Raji (cell line): Measurements from ENCODE around the gene C2orf15.
A peak's percentile ranks its signal among the peaks of the same experiment; 100 is the strongest.

Experiments used
- POLR2A ChIP-seq: IDR thresholded peaks from 2 replicates; pipeline ENCODE4 v1.6.1; 2011; ENCODE audit warnings: low read depth, low read length, control low read depth; ENCODE audit not compliant: insufficient read depth

C2orf15 gene

DNA sequence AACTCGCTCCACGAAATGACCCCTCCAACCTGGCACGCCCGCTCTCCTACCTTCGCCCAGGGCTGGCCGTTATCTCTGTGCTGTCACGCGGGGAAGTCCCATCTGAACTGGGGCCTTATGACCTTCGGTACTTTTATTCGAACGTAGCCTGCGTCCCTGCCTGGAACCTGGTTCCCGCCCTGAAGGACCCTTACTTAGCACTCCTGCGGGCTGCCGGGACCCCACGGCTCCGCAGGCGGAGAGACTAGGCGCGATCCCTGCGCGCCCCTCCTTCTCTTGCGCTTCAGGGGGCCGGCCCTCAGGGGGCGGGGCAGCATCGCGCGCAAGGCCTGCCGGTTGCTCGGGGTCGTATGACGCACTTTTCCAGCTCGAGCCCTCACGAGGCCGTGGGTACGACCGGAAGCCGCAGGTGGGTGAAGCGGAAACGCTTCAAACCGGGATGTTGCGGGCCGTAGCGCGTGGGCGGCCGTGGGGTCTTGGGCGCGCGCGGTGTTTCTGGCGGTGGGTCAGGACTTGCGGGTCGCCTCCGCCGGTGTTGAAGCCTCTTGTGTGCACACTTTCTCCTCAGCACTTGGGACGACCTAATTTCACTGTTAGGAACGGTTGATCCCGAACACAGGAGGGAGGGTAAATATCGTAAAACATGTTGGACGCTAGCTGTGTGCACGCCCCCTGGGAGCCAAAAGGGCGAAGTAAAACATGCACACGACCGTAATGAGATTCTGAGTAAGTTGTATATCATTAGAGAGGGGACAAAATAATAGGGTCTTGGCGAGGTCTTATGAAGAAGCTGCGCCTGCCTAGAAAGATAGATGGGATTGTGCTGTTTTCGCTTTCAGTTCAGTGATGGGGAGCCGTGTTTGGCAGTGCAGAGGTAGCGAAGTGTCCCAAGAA is 13.4 kb downstream of the C2orf15 start, which contains the start of the genes LIPT1 and TSGA10:
Gene LIPT1, plus strand, starts transcription at position 325 of the 894 bp plus-strand sequence. CDS start 6,991 bp downstream, outside the sequence.
Gene TSGA10, minus strand, starts transcription at position 300 of the 894 bp plus-strand sequence. CDS start 45,503 bp downstream, outside the sequence.
- peak; percentile 95 for TF ChIP-seq POLR2A

DNA sequence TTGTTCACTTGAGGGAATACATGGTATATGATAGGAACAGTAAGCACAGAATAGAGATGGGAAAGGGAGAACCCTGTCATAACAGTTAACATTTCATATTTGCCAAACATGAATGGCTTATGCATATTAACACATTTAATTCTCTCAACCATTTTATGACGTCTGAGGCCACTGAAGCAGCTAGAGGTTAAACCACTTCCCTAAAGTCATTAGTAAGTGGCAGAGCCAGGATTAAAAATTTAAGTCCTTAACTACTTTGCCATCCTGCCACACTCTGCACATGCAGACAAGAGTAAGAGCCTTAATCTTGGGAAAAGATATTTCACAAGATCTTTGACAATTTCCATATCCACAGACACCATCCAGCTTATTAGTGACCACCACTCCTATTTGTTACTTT is 15.4 kb downstream of the C2orf15 start:
- TF ChIP-seq POLR2A: no peak

DNA sequence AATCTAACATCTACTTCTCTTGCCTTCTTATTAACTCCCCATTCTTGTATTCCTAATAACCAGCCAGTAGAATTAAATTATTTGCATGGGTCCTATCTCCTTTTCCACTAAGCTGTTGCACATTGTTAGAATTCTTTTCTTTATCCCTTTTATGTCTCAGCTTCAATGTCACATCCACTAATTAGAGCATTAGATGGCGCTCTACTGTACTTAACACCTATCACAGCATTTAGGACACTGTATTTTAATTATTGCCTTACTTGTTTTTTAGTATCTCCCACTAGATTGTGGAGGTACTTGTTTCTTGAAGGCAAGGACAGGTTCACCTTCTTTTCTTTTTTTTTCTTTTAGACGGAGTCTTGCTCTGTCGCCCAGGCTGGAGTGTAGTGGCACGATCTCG is 17.1 kb downstream of the C2orf15 start:
- no peak for TF ChIP-seq POLR2A

DNA sequence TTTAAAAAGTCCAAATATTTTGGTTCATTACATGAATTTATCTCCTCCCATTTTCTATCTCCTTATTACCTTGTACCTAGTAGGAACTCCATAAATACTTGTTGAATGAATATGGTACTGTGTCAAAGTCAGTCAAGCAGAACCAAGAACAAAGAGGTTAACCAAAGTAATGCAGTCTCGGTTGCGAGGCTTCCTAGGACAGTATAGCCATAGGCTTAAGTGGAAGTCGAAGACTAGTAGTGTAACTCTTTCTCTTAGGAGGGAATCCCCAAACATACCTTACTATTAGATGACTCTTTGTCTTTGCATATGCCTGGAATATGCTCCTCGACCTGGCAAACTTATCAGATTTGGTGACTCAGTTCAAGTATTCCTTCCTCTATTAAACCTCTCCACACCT is 18.1 kb downstream of the C2orf15 start:
- TF ChIP-seq POLR2A: no peak

DNA sequence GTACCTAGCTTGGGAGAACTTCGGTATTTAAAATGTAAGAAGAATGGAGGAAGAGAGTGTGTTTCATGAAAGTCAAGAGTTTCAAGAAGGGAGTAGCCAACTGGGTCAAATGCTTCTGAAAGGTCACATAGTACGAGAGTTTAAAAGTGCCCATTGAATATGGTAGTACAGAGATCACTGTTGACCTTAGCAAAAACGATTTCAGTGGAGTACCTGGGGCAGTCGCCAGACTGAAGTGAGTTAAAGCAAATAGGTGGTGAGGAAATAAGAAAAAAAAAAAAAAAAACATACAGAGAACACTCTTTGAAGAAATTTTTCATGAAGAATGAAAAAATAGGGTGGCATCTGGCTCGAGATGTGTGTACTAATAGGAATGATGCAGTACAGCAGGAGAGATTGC is 24.7 kb downstream of the C2orf15 start:
- TF ChIP-seq POLR2A: no peak

DNA sequence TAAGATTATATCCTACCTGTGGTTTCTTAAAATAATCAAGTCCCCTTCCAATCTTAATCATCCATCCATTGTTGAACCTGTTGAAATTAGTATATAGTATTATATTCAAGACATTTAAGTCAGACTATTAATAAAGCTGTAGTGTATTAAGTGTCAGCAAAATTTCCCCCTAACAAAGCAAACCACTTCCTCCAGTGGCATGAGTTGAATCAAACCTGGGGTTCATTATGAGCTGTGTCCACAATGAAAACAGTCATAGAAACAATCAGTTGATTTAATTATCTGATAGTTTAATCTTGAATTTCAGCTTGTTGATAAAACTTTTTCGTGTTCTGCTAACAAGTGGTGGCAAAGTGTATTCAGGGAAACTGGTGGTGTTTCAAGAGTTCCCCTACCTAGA is 28.0 kb downstream of the C2orf15 start:
- no peak for TF ChIP-seq POLR2A

DNA sequence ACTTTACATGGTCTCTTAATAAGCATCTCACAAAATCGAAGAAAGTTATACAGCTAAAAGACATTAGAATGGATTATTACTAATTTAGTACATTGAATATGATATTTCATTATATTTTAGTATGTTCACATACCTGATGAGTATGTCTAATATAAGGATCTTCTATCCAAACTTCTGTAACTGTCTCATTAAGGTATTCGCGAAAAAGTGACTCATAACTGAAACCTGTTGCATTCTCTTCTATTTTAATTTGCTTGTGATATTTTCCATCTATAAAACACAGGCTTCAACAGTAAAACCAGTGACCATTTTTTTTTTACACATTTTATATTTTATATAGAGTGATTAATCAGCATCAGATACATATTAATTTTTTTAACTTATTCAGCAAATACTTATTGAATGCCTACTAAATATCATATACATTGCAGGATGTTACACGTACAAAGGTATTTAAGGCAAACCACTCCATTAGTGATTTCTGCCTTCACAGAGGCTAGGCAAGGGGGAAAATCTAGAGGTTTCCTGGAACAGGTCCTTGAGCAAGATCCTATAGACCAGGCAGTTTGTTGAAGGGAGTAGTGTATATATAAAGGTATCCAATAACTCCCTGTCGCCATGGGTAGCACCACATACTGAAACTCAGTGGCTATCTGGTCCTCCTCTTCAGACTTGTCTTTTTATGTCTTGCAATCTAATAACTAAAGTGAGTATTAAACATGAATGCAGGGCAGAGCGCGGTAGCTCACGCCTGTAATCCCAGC is 30.1 kb downstream of the C2orf15 start:
- TF ChIP-seq POLR2A: no peak

DNA sequence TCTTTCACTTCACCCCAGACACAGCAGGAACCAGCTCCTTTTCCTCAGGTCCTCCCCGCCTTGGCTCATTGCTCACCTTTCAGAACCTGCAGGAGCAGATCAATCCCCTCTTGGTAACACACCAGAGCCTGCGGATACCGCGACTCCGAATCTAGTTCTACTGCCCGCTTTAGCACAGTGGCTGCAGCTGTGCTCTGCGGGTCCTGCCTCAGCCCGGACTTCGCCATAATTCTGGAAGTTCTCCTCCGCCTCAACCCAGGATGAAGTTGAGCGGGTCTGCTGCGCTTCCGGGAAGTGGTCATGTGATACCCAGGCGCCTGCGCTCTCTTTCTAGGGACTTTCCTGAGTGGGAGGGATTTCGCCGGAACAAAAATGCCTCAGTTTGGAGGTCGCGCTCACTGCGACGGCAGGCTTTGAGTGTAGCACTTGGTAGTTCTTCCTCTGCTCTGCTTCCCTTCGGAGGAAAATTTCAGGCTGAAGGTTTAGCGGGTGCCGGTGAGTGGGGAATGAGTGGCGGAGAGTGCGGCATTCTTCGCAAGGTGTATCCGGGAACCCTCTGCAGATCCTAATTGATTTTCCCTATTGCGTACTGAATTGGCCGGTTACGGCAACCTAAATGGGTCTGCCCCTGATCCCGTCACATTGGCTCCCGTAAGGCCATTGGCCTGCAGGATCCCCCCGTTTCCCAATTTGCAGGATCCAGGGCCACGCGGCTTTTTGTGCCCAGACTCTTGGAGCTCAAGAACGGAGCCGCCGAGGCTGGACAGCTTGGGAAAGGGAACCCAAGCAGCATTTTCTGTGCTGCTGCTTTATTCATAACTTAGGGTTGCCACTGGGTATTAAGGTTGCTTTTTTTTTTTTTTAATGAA is 39.5 kb downstream of the C2orf15 start, which contains the start of the genes MITD1 and MRPL30:
Gene MITD1, minus strand, starts transcription at position 304 of the 869 bp plus-strand sequence. Its CDS starts 77 bp downstream, at position 227.
Gene MRPL30, plus strand, starts transcription at position 430 of the 869 bp plus-strand sequence. CDS start 5,020 bp downstream, outside the sequence.
- TF ChIP-seq POLR2A: peak; percentile 92

DNA sequence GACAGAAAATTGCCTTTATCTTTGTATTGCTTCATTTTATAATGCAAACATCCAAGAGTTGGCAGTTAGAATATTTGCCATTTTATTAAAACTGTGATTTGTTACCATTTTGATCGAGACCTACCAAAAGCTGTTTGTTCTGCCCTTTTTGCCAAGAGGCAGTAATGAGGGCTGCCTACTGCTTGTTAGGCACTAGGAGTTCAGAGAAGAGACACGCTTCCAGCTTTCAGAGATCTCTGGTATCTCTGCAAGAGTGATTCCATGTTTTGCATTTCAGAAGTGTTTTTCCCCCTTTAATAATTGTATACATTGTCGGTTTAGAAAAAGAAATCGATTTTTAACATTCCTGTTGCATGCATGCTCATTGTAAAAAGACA is 40.1 kb downstream of the C2orf15 start:
- TF ChIP-seq POLR2A: no peak

DNA sequence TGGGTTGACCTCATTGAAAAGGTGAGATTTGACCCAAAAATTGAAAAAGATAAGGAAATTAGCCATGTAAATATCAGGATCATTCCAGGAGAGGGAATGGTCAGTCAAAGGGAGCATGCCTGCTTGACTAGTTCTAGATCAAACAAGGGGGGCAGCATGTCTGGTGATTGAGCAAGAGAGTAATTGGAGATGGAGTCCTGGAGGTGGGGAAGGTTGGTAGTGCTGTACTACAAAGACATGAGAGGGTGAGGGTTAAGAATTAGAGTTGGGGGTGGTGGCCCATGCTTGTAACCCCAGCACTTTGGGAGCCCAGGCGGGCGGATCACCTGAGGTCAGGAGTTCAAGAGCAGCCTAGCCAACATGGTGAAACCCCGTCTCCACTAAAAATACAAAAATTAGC is 41.5 kb downstream of the C2orf15 start:
- TF ChIP-seq POLR2A: no peak

DNA sequence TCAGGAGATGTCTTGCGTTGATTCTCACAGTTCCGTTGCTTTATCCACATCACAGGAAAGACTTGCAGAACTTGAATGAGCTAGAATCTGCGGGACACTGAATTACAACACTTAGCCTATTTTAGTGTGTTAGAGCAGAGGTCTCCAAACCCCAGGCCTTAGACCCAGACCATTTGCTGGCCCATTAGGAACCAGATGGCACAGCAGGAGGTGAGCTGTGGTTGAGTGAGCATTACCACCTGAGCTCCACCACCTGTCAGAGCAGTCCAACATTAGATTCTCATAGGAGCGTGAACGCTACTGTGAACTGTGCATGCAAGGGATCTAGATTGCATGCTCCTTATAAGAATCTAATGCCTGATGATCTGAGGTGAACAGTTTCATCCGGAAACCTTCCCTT is 43.3 kb downstream of the C2orf15 start:
- no peak for TF ChIP-seq POLR2A

DNA sequence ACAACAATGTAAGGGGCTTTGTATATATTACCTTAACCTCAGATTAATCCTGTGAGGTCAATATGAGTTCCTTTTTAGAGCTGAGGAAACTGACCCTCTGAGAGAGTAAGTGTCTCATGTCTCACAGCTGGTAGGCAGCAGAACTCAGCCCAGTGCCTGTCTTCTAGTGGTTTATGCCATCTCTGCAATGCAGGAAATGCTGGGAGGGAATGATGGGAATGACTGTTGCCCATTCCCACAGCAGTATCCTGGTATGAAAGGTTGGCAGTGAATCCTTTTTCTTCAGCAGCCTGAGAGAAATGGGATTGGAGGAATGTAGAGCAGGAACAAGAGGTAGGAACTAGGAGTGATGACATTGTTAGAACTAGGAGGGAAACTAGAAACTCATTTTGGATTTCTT is 45.5 kb downstream of the C2orf15 start:
- TF ChIP-seq POLR2A: no peak

DNA sequence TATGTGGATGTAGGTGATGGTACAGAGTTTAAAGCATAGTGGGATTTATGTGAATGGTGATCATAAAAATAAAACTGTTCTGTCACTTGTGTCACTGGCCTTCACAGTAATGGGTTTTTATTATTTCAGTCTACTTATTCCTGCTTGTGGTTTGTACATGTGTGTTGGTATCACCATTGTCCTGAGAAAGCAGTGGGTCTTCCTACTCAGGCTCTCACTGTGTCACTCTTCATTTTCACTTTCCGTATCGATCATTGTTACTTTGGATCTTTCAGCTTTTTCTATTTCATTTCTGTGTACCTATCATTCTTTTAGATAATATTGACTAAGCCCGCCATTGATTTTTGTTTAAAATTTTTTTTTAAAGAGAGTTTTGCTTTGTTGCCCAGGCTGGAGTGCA is 46.9 kb downstream of the C2orf15 start:
- no peak for TF ChIP-seq POLR2A

DNA sequence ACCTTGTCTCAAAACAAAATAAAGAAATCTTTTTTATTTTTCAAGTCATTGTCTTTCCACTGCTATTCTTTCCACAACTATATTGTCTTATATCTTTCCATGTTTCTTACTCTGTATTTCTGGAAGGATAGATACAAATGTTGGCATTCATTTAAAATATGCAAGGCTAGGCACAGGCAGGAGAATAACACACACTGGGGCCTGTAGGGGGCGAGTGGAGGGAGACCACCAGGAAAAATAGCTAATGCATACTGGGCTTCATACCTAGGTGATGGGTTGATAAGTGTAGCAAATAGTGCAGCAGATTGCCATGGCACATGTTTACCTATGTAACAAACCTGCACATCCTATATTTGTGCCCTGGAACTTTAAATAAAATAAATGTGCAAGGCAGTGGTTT is 49.0 kb downstream of the C2orf15 start:
- TF ChIP-seq POLR2A: no peak

DNA sequence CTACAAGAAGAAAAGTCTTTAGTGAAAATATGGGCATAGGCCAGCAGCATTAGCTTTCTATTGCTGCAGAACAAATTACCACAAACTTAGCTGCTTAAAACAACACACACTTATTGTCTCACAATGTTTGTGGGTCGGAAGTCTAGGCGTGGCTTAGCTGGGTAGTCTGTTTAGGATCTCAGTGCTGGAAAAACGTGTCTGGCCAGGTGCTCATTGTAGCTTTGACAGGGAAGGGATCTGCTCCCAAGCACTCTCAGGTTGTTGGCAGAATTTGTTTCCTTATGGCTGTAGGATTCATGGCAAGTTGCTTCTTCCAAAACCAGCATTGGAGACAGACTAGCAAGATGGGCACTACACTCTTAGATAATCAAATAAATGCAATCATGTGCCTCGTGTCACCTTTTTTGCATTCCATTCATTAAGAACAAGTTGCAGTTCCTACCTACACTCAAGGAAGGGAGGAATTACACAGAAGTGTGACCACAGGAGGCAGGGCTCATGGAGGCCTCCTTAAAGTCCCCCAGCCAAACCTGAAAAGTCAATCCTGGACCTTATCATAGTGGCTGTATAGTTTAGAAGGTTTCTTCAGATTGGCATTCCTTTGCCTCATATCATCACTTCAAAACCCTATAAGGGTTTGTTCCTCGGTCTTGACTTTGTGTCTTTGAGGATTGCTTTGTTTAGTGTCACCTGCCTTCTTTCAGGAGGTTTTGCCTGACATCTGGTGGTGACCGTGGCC is 56.8 kb downstream of the C2orf15 start:
- TF ChIP-seq POLR2A: no peak
